Measurements from ENCODE around the gene FBXO42. TPM values are rescaled to one million over a fixed set of nuclear protein-coding genes. Genes with fewer than 3 reads are reported as not detected.
"Not testable (repeated sequence)": the region's sequence is repeated elsewhere in the genome, so short reads cannot be mapped to it uniquely, and the experiment has no call there.

Gene FBXO42
- total and polyA plus RNA-seq, 2 experiments from 2014 or later = 6.0 to 20.7 TPM

DNA sequence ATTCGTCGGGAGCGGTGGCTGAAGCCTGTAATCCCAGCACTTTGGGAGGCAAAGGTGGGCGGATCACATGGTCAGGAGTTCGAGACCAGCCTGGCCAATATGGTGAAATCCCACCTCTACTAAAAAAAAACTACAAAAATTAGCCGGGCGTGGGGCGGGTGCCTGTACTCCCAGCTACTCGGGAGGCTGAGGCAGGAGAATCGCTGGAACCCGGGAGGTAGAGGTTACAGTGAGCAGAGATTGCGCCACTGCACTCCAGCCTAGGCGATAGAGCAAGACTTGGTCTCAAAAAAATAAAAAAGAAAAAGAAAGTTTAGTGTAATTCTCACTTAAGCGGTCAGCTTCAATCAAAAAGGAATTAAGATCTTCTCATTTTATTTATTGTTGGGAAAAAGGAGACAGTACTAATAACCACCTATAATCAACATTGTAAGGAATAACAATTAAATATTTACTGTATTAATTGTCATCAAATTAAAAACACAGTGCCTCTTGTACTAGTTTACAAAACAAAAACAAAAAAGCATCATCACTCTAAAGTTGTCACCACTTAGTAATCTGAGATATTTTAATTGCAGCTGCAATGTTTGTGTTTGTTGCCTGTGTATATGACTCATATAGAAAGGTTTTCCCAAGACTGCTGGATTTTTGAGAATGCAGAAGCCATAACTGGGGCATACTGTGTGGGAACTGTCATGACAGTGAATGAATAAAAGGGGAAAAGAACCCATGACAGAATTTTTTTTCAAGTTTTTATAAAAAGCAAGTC, 3.7 kb downstream of the FBXO42 start:
- no peaks in the 10 kb centered on the region for H3K27me3 Mint-ChIP-seq (ENCODE audit: insufficient read depth, low read depth, poor library complexity)
- peaks cover 83% of the 10 kb centered on the region for H3K79me2 ChIP-seq (replicated peaks; ENCODE audit: insufficient read depth)
- H4K20me1 ChIP-seq (replicated peaks; ENCODE audit: insufficient read depth) = peaks cover 35% of the 10 kb centered on the region
- H3K4me1 Mint-ChIP-seq = peaks cover 13% of the 10 kb centered on the region; the same call in 2 of the 3 replicates
- H3K4me1 ChIP-seq (ENCODE audit: insufficient read depth) = peaks cover 12% of the 10 kb centered on the region; the same call in 1 of the 2 replicates
- no peak for ATAC-seq
- TF ChIP-seq NANOG (IDR thresholded peaks at IDR 0.05; ENCODE audit: borderline replicate concordance) = no peak
- TF ChIP-seq, protein P1, sequence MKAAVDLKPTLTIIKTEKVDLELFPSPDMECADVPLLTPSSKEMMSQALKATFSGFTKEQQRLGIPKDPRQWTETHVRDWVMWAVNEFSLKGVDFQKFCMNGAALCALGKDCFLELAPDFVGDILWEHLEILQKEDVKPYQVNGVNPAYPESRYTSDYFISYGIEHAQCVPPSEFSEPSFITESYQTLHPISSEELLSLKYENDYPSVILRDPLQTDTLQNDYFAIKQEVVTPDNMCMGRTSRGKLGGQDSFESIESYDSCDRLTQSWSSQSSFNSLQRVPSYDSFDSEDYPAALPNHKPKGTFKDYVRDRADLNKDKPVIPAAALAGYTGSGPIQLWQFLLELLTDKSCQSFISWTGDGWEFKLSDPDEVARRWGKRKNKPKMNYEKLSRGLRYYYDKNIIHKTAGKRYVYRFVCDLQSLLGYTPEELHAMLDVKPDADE (IDR thresholded peaks at IDR 0.05) = no peak
- no peaks in the 10 kb centered on the region for H3K9me3 Mint-ChIP-seq
- H3K27ac Mint-ChIP-seq = no peak overlapping the region
- H3K36me3 ChIP-seq (ENCODE audit: insufficient read depth) = no peaks in the 10 kb centered on the region
- no peak overlapping the region for H3K4me3 Mint-ChIP-seq
- H3K27me3 ChIP-seq (ENCODE audit: insufficient read depth) = no peaks in the 10 kb centered on the region
- no peaks in the 10 kb centered on the region for H3K36me3 Mint-ChIP-seq (ENCODE audit: low read depth)
- no peak for DNase-seq (ENCODE audit: low spot score)
- no peak overlapping the region for H3K4me2 ChIP-seq
- no peak overlapping the region for H2AFZ ChIP-seq
- no peak overlapping the region for H3K27ac ChIP-seq (ENCODE audit: low read depth)
- peaks cover 3% of the 10 kb centered on the region; the same call in 1 of the 2 replicates for H3F3A ChIP-seq (replicated peaks; ENCODE audit: low read depth)
- H3K4me3 ChIP-seq = no peak overlapping the region
- no peaks in the 10 kb centered on the region for H3K9me2 ChIP-seq (ENCODE audit: insufficient read depth)

DNA sequence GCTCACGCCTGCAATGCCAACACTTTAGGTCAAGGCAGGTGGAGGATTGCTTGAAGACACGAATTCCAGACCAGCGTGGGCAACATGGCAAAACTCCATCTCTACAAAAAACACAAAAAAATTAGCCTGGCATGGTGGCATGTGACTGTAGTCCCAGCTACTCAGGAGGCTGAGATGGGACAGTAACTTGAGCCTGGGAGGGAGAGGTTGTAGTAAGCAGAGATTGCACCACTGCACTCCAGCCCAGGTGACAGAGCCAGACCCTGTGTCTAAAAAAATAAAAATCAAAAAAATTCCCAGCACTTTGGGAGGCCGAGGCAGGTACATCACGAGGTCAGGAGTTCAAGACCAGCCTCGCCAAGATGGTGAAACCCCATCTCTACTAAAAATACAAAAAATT, 9.0 kb downstream of the FBXO42 start:
- not testable (repeated sequence) for DNase-seq (ENCODE audit: low spot score); H3K4me1 ChIP-seq (ENCODE audit: insufficient read depth); ATAC-seq; H2AFZ ChIP-seq; H3K9me3 Mint-ChIP-seq; H3F3A ChIP-seq (replicated peaks; ENCODE audit: low read depth); H3K9me2 ChIP-seq (ENCODE audit: insufficient read depth); H3K4me3 Mint-ChIP-seq; H3K27ac ChIP-seq (ENCODE audit: low read depth); H3K27ac Mint-ChIP-seq; H3K27me3 ChIP-seq (ENCODE audit: insufficient read depth); H3K27me3 Mint-ChIP-seq (ENCODE audit: insufficient read depth, low read depth, poor library complexity); H3K4me3 ChIP-seq; H3K36me3 ChIP-seq (ENCODE audit: insufficient read depth); H3K4me2 ChIP-seq; H3K36me3 Mint-ChIP-seq (ENCODE audit: low read depth); H3K4me1 Mint-ChIP-seq
- Histone ChIP-seq H3K79me2 (replicated peaks; ENCODE audit: insufficient read depth) (peaks cover 99% of the 10 kb centered on the region), H4K20me1 (replicated peaks; ENCODE audit: insufficient read depth) (peaks cover 20% of the 10 kb centered on the region; the same call in 1 of the 2 replicates)

DNA sequence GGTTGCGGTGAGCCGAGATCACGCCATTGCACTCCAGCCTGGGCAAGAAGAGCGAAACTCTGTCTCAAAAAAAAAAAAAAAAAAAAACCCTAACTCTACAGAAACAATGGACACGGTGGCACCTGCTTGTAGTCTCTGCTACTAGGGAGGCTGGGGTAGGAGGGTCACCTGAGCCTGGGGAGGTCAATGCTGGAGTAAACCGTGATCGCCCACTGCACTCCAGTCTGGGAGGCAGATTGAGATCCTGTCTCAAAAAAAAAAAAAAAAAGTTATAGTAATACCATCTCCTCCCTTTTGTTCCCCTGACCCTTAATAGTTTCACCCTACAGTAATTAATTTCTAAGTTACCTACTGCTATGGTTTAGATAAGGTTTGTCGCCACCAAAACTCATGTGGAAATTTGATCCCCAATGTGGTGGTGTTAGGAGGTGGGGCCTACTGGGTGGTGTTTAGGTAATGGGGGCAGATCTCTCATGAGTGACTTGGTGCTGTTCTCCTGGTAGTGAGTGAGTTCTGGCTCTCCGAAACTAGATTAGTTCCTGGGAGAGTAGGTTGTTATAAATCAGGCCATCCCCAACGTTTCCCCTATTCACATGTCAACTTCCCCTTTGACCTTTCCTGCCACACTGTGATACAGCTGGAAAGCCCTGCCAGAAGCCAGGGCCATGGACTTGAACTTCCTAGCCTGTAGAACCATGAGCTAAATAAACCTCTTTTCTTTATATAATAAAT, 9.8 kb downstream of the FBXO42 start:
- H3F3A ChIP-seq (replicated peaks; ENCODE audit: low read depth) = no peaks in the 10 kb centered on the region
- H3K4me2 ChIP-seq = no peak overlapping the region
- Mint-ChIP-seq H3K4me1 (peaks cover 4% of the 10 kb centered on the region; the same call in 2 of the 3 replicates), H3K4me3 (no peak overlapping the region), H3K9me3 (no peaks in the 10 kb centered on the region), H3K27me3 (ENCODE audit: insufficient read depth, low read depth, poor library complexity) (peaks cover 3% of the 10 kb centered on the region), H3K27ac (no peak overlapping the region), H3K36me3 (ENCODE audit: low read depth) (no peaks in the 10 kb centered on the region)
- H3K27me3 ChIP-seq (ENCODE audit: insufficient read depth) = no peaks in the 10 kb centered on the region
- no peaks in the 10 kb centered on the region for H3K4me1 ChIP-seq (ENCODE audit: insufficient read depth)
- H3K79me2 ChIP-seq (replicated peaks; ENCODE audit: insufficient read depth) = peaks cover 98% of the 10 kb centered on the region
- H3K27ac ChIP-seq (ENCODE audit: low read depth) = no peak overlapping the region
- no peak overlapping the region for H3K4me3 ChIP-seq
- ATAC-seq (peak; percentile 49; the same call in 2 of the 3 replicates), DNase-seq (ENCODE audit: low spot score) (no peak)
- no peaks in the 10 kb centered on the region for H3K9me2 ChIP-seq (ENCODE audit: insufficient read depth)
- peaks cover 16% of the 10 kb centered on the region; the same call in 1 of the 2 replicates for H4K20me1 ChIP-seq (replicated peaks; ENCODE audit: insufficient read depth)
- no peak overlapping the region for H2AFZ ChIP-seq
- no peaks in the 10 kb centered on the region for H3K36me3 ChIP-seq (ENCODE audit: insufficient read depth)
- TF ChIP-seq EZH2phosphoT487 (IDR thresholded peaks at IDR 0.05; ENCODE audit: unreplicated experiment) (no peak), CREB1 (CRISPR knock-in tag; IDR thresholded peaks at IDR 0.05; ENCODE audit: low read depth) (no peak), STAT1 (IDR thresholded peaks at IDR 0.05; ENCODE audit: unreplicated experiment) (no peak), NANOG (IDR thresholded peaks at IDR 0.05; ENCODE audit: borderline replicate concordance) (no peak), EZH2 (IDR thresholded peaks at IDR 0.05; ENCODE audit: low read depth, unreplicated experiment) (no peak), ZNF114 (CRISPR knock-in tag; IDR thresholded peaks at IDR 0.05) (no peak), POLR2AphosphoS5 (IDR thresholded peaks at IDR 0.05; ENCODE audit: low read depth) (no peak)
- TF ChIP-seq, protein P1 (IDR thresholded peaks at IDR 0.05) = no peak
- TF ChIP-seq, protein P2, sequence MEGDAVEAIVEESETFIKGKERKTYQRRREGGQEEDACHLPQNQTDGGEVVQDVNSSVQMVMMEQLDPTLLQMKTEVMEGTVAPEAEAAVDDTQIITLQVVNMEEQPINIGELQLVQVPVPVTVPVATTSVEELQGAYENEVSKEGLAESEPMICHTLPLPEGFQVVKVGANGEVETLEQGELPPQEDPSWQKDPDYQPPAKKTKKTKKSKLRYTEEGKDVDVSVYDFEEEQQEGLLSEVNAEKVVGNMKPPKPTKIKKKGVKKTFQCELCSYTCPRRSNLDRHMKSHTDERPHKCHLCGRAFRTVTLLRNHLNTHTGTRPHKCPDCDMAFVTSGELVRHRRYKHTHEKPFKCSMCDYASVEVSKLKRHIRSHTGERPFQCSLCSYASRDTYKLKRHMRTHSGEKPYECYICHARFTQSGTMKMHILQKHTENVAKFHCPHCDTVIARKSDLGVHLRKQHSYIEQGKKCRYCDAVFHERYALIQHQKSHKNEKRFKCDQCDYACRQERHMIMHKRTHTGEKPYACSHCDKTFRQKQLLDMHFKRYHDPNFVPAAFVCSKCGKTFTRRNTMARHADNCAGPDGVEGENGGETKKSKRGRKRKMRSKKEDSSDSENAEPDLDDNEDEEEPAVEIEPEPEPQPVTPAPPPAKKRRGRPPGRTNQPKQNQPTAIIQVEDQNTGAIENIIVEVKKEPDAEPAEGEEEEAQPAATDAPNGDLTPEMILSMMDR (conservative IDR thresholded peaks at IDR 0.05; ENCODE audit: low read depth in 2 of 2) = no peak
